ENCODE measurements around the gene FBXO15.

- TF ChIP-seq, protein P1, sequence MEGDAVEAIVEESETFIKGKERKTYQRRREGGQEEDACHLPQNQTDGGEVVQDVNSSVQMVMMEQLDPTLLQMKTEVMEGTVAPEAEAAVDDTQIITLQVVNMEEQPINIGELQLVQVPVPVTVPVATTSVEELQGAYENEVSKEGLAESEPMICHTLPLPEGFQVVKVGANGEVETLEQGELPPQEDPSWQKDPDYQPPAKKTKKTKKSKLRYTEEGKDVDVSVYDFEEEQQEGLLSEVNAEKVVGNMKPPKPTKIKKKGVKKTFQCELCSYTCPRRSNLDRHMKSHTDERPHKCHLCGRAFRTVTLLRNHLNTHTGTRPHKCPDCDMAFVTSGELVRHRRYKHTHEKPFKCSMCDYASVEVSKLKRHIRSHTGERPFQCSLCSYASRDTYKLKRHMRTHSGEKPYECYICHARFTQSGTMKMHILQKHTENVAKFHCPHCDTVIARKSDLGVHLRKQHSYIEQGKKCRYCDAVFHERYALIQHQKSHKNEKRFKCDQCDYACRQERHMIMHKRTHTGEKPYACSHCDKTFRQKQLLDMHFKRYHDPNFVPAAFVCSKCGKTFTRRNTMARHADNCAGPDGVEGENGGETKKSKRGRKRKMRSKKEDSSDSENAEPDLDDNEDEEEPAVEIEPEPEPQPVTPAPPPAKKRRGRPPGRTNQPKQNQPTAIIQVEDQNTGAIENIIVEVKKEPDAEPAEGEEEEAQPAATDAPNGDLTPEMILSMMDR (IDR thresholded peaks at IDR 0.05 in 4 of 5, conservative IDR thresholded peaks at IDR 0.05 in 1 of 5), result no peak
- no peak for TF ChIP-seq POLR2A (IDR thresholded peaks at IDR 0.05)
Measured at GRCh38 chr18:74152270-74152669, 4.6 kb upstream of the FBXO15 start.
